ENCODE measurements around the gene STAT6. TPM values are rescaled to one million over a fixed set of nuclear protein-coding genes. Genes with fewer than 3 reads are reported as not detected.

The STAT6 gene
- polyA plus RNA-seq, 1 donor (not counting 4 experiments of a cell fraction or from before 2014, with no cell fraction given) = 113 TPM

- H3K9ac ChIP-seq (ENCODE audit: control insufficient read depth, extremely low read depth, insufficient read depth, low read length) = no peak overlapping the region
- no peak for FAIRE-seq
Measured at GRCh38 chr12:57058454-57058853, 52.7 kb downstream of the STAT6 start.

DNA sequence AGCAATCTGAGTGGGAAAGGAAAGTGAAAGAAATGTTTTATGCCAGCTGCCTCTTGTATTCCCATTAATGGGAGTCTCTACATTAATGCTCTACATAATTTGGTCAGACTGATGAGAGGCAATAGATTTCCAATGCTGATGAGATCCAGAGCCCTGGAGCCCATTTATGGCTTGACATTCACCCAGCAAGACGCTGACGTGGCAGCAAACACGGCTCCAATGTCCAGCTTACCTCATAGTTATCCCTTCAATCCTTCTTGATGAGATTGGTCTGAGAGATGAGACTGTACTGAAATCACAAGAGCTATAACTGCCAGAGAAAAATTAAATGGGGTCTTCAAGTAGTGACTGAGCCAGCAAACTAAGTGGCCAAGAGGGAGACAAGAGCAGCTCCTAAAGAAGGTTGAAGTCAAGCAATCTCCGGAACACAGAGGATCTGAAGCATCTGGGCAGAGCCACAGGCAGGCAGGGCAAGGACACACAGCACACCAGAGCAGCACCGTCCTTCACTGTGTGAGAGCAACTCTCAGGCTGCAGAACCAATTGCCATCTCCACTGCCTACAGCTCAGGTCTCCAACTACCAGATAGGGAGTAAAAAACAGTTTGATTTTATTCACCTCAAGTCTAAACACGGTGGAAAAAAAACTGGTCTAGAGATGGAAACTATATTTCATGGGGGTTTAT lies 54.0 kb downstream of the STAT6 start:
- Histone ChIP-seq H3K27ac (ENCODE audit: control insufficient read depth, insufficient read depth, low read length) (no peak overlapping the region), H3K9me3 (ENCODE audit: control insufficient read depth, low read depth, low read length) (no peaks in the 10 kb centered on the region), H2AFZ (ENCODE audit: control insufficient read depth, low read length) (no peak overlapping the region), H4K20me1 (ENCODE audit: control insufficient read depth, extremely low read depth, insufficient read depth, low read length) (no peaks in the 10 kb centered on the region), H3K36me3 (ENCODE audit: control insufficient read depth in 2 of 2, extremely low read depth in 1 of 2, insufficient read depth in 2 of 2, low read length in 2 of 2) (peaks cover 12 to 26% of the 10 kb centered on the region in 2 experiments), H3K27me3 (ENCODE audit: control insufficient read depth, extremely low read depth, insufficient read depth, low read length) (no peaks in the 10 kb centered on the region), H3K4me2 (ENCODE audit: control insufficient read depth, extremely low read depth, insufficient read depth, low read depth, low read length) (no peak overlapping the region), H3K9me1 (ENCODE audit: control insufficient read depth, extremely low read depth, insufficient read depth, low read length) (no peaks in the 10 kb centered on the region), H3K79me2 (ENCODE audit: control insufficient read depth, insufficient read depth, low read length) (no peaks in the 10 kb centered on the region), H3K4me3 (ENCODE audit: control insufficient read depth in 2 of 3, extremely low read depth in 1 of 3, insufficient read depth in 2 of 3, low read depth in 1 of 3, low read length in 3 of 3) (no peak overlapping the region), H3K4me1 (ENCODE audit: control insufficient read depth, extremely low read depth, insufficient read depth, low read length) (no peaks in the 10 kb centered on the region), H3K9ac (ENCODE audit: control insufficient read depth, extremely low read depth, insufficient read depth, low read length) (no peak overlapping the region)
- TF ChIP-seq, protein P1, sequence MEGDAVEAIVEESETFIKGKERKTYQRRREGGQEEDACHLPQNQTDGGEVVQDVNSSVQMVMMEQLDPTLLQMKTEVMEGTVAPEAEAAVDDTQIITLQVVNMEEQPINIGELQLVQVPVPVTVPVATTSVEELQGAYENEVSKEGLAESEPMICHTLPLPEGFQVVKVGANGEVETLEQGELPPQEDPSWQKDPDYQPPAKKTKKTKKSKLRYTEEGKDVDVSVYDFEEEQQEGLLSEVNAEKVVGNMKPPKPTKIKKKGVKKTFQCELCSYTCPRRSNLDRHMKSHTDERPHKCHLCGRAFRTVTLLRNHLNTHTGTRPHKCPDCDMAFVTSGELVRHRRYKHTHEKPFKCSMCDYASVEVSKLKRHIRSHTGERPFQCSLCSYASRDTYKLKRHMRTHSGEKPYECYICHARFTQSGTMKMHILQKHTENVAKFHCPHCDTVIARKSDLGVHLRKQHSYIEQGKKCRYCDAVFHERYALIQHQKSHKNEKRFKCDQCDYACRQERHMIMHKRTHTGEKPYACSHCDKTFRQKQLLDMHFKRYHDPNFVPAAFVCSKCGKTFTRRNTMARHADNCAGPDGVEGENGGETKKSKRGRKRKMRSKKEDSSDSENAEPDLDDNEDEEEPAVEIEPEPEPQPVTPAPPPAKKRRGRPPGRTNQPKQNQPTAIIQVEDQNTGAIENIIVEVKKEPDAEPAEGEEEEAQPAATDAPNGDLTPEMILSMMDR (optimal IDR thresholded peaks at IDR 0.05 in 1 of 3, IDR thresholded peaks at IDR 0.05 in 1 of 3, conservative IDR thresholded peaks at IDR 0.05 in 1 of 3; ENCODE audit: extremely low read depth in 1 of 3, insufficient read depth in 2 of 3, low read length in 3 of 3) = no peak
- TF ChIP-seq EZH2 (IDR thresholded peaks at IDR 0.05; ENCODE audit: low read length) = no peak
- no peak for FAIRE-seq
- dilution Hi-C loops (cut with MboI; ENCODE audit: extremely low pct_ligation_motif_present, low sequenced_read_pairs) = no loop called here
- no peak for DNase-seq (ENCODE audit: low read depth, low spot score)

More at GRCh38 chr12:57058454-57058853, 52.7 kb downstream of the STAT6 start:
- no peak overlapping the region for H3K4me3 ChIP-seq (ENCODE audit: control insufficient read depth in 2 of 3, extremely low read depth in 1 of 3, insufficient read depth in 2 of 3, low read depth in 1 of 3, low read length in 3 of 3)
- dilution Hi-C loops (cut with MboI; ENCODE audit: extremely low pct_ligation_motif_present, low sequenced_read_pairs) = no loop called here
- TF ChIP-seq EZH2 (IDR thresholded peaks at IDR 0.05; ENCODE audit: low read length) = no peak
- TF ChIP-seq, protein P1 (optimal IDR thresholded peaks at IDR 0.05 in 1 of 3, IDR thresholded peaks at IDR 0.05 in 1 of 3, conservative IDR thresholded peaks at IDR 0.05 in 1 of 3; ENCODE audit: extremely low read depth in 1 of 3, insufficient read depth in 2 of 3, low read length in 3 of 3) = no peak
- no peaks in the 10 kb centered on the region for H3K27me3 ChIP-seq (ENCODE audit: control insufficient read depth, extremely low read depth, insufficient read depth, low read length)
- no peak overlapping the region for H3K27ac ChIP-seq (ENCODE audit: control insufficient read depth, insufficient read depth, low read length)
- no peak overlapping the region for H2AFZ ChIP-seq (ENCODE audit: control insufficient read depth, low read length)
- no peak overlapping the region for H3K4me2 ChIP-seq (ENCODE audit: control insufficient read depth, extremely low read depth, insufficient read depth, low read depth, low read length)
- no peaks in the 10 kb centered on the region for H3K9me3 ChIP-seq (ENCODE audit: control insufficient read depth, low read depth, low read length)
- DNase-seq (ENCODE audit: low read depth, low spot score) = no peak
- H3K9me1 ChIP-seq (ENCODE audit: control insufficient read depth, extremely low read depth, insufficient read depth, low read length) = no peaks in the 10 kb centered on the region
- no peaks in the 10 kb centered on the region for H3K79me2 ChIP-seq (ENCODE audit: control insufficient read depth, insufficient read depth, low read length)
- H3K36me3 ChIP-seq (ENCODE audit: control insufficient read depth in 2 of 2, extremely low read depth in 1 of 2, insufficient read depth in 2 of 2, low read length in 2 of 2) = peaks cover 12 to 30% of the 10 kb centered on the region in 2 experiments
- H3K4me1 ChIP-seq (ENCODE audit: control insufficient read depth, extremely low read depth, insufficient read depth, low read length) = no peaks in the 10 kb centered on the region
- H4K20me1 ChIP-seq (ENCODE audit: control insufficient read depth, extremely low read depth, insufficient read depth, low read length) = no peaks in the 10 kb centered on the region

Measured in keratinocyte (primary cell).